Astrocyte (in vitro differentiated cells and primary cell): ENCODE data around the gene TSPAN4.

Experiments
- CTCF ChIP-seq: IDR thresholded peaks from 2 replicates; pipeline ENCODE4 v1.5.1; 2011; ENCODE audit warnings: low read depth, mild to moderate bottlenecking, inconsistent platforms, low read length, moderate library complexity; ENCODE audit not compliant: insufficient read depth
- EZH2 ChIP-seq: IDR thresholded peaks from 2 replicates; pipeline ENCODE4 v1.6.1; 2012; ENCODE audit warnings: mild to moderate bottlenecking, low read length, inconsistent platforms; ENCODE audit not compliant: insufficient read depth

- TF ChIP-seq EZH2 = no peak
- TF ChIP-seq CTCF = no peak
Observed at GRCh38 chr11:833114-833791, 9.4 kb upstream of the TSPAN4 start.
